GM12865 (cell line): ENCODE results near the gene TOP2B.
A peak's percentile ranks its signal among the peaks of the same experiment; 100 is the strongest.

ENCODE experiments used
- DNase-seq: peaks from one replicate; pipeline ENCODE4 v3.0.0; 2010; ENCODE audit warnings: low read depth
- H3K4me3 ChIP-seq: 2 replicates; pipeline ENCODE4 v1.5.1; 2011; ENCODE audit warnings: mild to moderate bottlenecking, low read depth, low read length, control low read depth
- CTCF ChIP-seq: IDR thresholded peaks from 2 replicates; pipeline ENCODE4 v1.5.1; 2011; ENCODE audit warnings: low read length, control low read depth, low read depth, inconsistent platforms; ENCODE audit not compliant: insufficient read depth; ENCODE audit errors: missing control alignments

TOP2B gene

GRCh38 chr3:25610167-25610566, 54.5 kb downstream of the TOP2B start:
- no peak for DNase-seq
- no peak overlapping the region for H3K4me3 ChIP-seq
- TF ChIP-seq CTCF: no peak

GRCh38 chr3:25604107-25604805, 60.5 kb downstream of the TOP2B start:
- no peak for TF ChIP-seq CTCF
- H3K4me3 ChIP-seq: no peak overlapping the region
- no peak for DNase-seq

GRCh38 chr3:25603703-25604102, 61.0 kb downstream of the TOP2B start:
- H3K4me3 ChIP-seq: no peak overlapping the region
- DNase-seq: no peak
- no peak for TF ChIP-seq CTCF

- DNase-seq: no peak
- no peak for TF ChIP-seq CTCF
- H3K4me3 ChIP-seq: no peak overlapping the region
Observed at GRCh38 chr3:25597535-25598101, 67.1 kb downstream of the TOP2B start.

- peak; percentile 52 for TF ChIP-seq CTCF
- H3K4me3 ChIP-seq: no peak overlapping the region
- peak; percentile 45 for DNase-seq
Observed at GRCh38 chr3:25594007-25594502, 70.7 kb downstream of the TOP2B start.

GRCh38 chr3:25593001-25593400, 71.7 kb downstream of the TOP2B start:
- no peak for DNase-seq
- no peak overlapping the region for H3K4me3 ChIP-seq
- TF ChIP-seq CTCF: no peak
